B cell (primary cell): ENCODE results near the gene C19orf53. TPM values are rescaled to one million over a fixed set of nuclear protein-coding genes. Genes with fewer than 3 reads are reported as not detected.

Experiments
- ATAC-seq: fragments of 200-7000 bp; cut with Tn5 transposase; one replicate; pipeline ENCODE4 v1.10.0; 2021; ENCODE audit warnings: low read depth, mild to moderate bottlenecking, moderate number of reproducible peaks, moderate library complexity
- CTCF ChIA-PET: fragments of 350-600 bp; sonication (Branson Sonifier 250); formaldehyde crosslinking; loops from one replicate; lab custom pipeline; 2021; ENCODE audit warnings: antibody characterized with exemption, inconsistent platforms; lab: Charles Lee
- POLR2A ChIA-PET: fragments of 350-600 bp; sonication (Branson Sonifier 250); formaldehyde crosslinking; loops from one replicate; lab custom pipeline; 2021; ENCODE audit warnings: antibody characterized with exemption; lab: Charles Lee
- DNase-seq: peaks from one replicate; pipeline ENCODE4 v3.0.0; 2013
- H2AFZ ChIP-seq: 2 replicates; pipeline ENCODE4 v1.6.1; 2012; ENCODE audit warnings: mild to moderate bottlenecking, low read depth, low read length; ENCODE audit not compliant: insufficient read depth, poor library complexity, severe bottlenecking
- H3K27ac ChIP-seq, 2 donors: 1 replicate in 1 of 2; 2 replicates in 1 of 2; pipeline ENCODE4 v1.5.1; 2012 to 2013; ENCODE audit warnings: low read length in 2 of 2, mild to moderate bottlenecking in 2 of 2, moderate library complexity in 1 of 2
- H3K27me3 ChIP-seq, 4 experiments: fragments of 200-600 bp in 1 of 4; sonication (generic) in 1 of 4; replicated peaks in 1 of 4; 1 replicate in 2 of 4; 2 replicates in 2 of 4; pipeline versions ENCODE4 v1.6.1 to v1.7.0; 2013 to 2016; ENCODE audit warnings: low read length in 3 of 4, mild to moderate bottlenecking in 2 of 4, mixed read lengths in 1 of 4, moderate library complexity in 1 of 4; ENCODE audit not compliant: insufficient read depth in 4 of 4, control insufficient read depth in 3 of 4; ENCODE audit errors: control extremely low read depth in 1 of 4
- H3K36me3 ChIP-seq, 2 experiments: replicated peaks in 1 of 2; 1 replicate in 1 of 2; 2 replicates in 1 of 2; pipeline versions ENCODE4 v1.6.1 to v1.7.1; 2013; ENCODE audit warnings: low read length in 1 of 2; ENCODE audit not compliant: insufficient read depth in 2 of 2, control insufficient read depth in 1 of 2; ENCODE audit errors: control extremely low read depth in 1 of 2, extremely low read depth in 1 of 2
- H3K4me1 ChIP-seq, 2 donors: fragments of 200-600 bp in 1 of 2; sonication (generic) in 1 of 2; 1 replicate in 1 of 2; 2 replicates in 1 of 2; pipeline versions ENCODE4 v1.5.1 to v1.6.1; 2013 to 2017; ENCODE audit warnings: low read length in 2 of 2; ENCODE audit not compliant: control insufficient read depth in 2 of 2, insufficient read depth in 2 of 2
- H3K4me2 ChIP-seq: replicated peaks from 2 replicates; pipeline ENCODE3; 2012; ENCODE audit warnings: mild to moderate bottlenecking, low read depth, low read length; ENCODE audit not compliant: poor library complexity, severe bottlenecking
- H3K4me3 ChIP-seq, 5 experiments: fragments of 200-600 bp in 1 of 5; sonication (generic) in 1 of 5; 1 replicate in 3 of 5; 2 replicates in 2 of 5; pipeline versions ENCODE4 v1.5.1 to v1.7.0; 2011 to 2016; ENCODE audit warnings: low read length in 4 of 5, mild to moderate bottlenecking in 4 of 5, low read depth in 2 of 5, control low read depth in 1 of 5, moderate library complexity in 1 of 5; ENCODE audit not compliant: insufficient read depth in 1 of 5; ENCODE audit errors: control extremely low read depth in 1 of 5, extremely low read depth in 1 of 5
- H3K79me2 ChIP-seq: fragments of 200-600 bp; sonication (generic); one replicate; pipeline ENCODE4 v1.6.0; 2016; ENCODE audit warnings: low read length; ENCODE audit not compliant: control insufficient read depth, insufficient read depth
- H3K9ac ChIP-seq: fragments of 200-600 bp; sonication (generic); 2 replicates; pipeline ENCODE4 v1.6.1; 2017; ENCODE audit warnings: mild to moderate bottlenecking, low read length, moderate library complexity
- H3K9me3 ChIP-seq, 3 donors: one replicate each; pipeline versions ENCODE4 v1.6.1 to v1.7.1; 2013; ENCODE audit warnings: low read length in 2 of 3; ENCODE audit not compliant: control insufficient read depth in 2 of 3, insufficient read depth in 1 of 3; ENCODE audit errors: control extremely low read depth in 1 of 3
- H4K20me1 ChIP-seq: 2 replicates; pipeline ENCODE4 v1.6.0; 2012; ENCODE audit warnings: mild to moderate bottlenecking, low read length; ENCODE audit not compliant: insufficient read depth, control insufficient read depth, poor library complexity, severe bottlenecking
- H3K27ac Mint-ChIP-seq: one replicate; pipeline ENCODE4 v1.8.0; 2021; ENCODE audit warnings: mixed read lengths
- H3K27me3 Mint-ChIP-seq: one replicate; pipeline ENCODE4 v1.8.0; 2021; ENCODE audit warnings: mixed read lengths
- H3K4me1 Mint-ChIP-seq: one replicate; pipeline ENCODE4 v1.8.0; 2021; ENCODE audit warnings: mixed read lengths
- H3K4me3 Mint-ChIP-seq: one replicate; pipeline ENCODE4 v1.8.0; 2021; ENCODE audit warnings: mixed read lengths
- H3K9me3 Mint-ChIP-seq: one replicate; pipeline ENCODE4 v1.8.0; 2022; ENCODE audit warnings: mixed read lengths; ENCODE audit not compliant: insufficient read depth
- CTCF ChIP-seq: fragments of 200-600 bp; IDR thresholded peaks from one replicate; pipeline ENCODE4 v1.8.0; 2022; ENCODE audit warnings: antibody characterized with exemption, mild to moderate bottlenecking
- EZH2 ChIP-seq: IDR thresholded peaks from 2 replicates; pipeline ENCODE4 v1.6.1; 2012; ENCODE audit warnings: borderline replicate concordance, low read depth, mild to moderate bottlenecking, moderate library complexity, low read length; ENCODE audit not compliant: insufficient read depth, poor library complexity, severe bottlenecking
- intact Hi-C: fragments of 100-400 bp; cut with micrococcal nuclease; formaldehyde crosslinking; loops from one replicate; pipeline ENCODE4 v1.10.0; 2022
- polyA plus RNA-seq: library from polyadenylated mRNA; depleted of rRNA; stranded (reverse); fragments of >200 nt; gene quantifications from 2 replicates; pipeline ENCODE4 v1.2.3, GENCODE V29; 2012
- total RNA-seq, 2 donors: library from RNA; stranded (reverse); fragments of 120-200 nt in 1 of 2; gene quantifications; 1 replicate in 1 of 2; 2 replicates in 1 of 2; pipeline versions ENCODE4 v1.2.3 to v1.2.4, GENCODE V29; 2013 to 2022

The C19orf53 gene
- total and polyA plus RNA-seq, 2 donors (not counting 1 experiment from before 2014, with no cell fraction given), result 62.5 to 110 TPM

DNA sequence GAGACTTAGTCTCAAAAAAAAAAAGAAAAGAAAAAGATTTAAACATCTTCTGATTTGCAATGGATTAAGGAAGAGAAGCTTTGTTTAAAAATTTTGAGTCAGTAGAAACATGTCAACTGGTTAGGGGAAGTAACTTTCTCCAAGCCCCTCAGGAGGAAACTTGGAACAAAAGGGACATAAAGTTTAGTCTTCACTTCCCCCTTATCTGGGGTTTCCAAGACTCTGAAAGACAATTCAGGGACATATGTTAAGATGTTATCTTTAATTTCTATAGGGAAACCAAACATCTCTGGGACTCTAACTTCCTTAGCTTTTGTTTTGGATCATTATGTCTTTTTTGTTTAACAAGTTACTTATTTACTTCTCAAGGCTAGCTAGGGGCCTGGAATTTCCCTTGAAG is 30.1 kb upstream of the C19orf53 start:
- peaks cover 0 to 5% (median 0%) of the 10 kb centered on the region in 3 donors for H3K9me3 ChIP-seq
- POLR2A ChIA-PET, result interaction anchor here (0.7 kb wide), 1 partner anchor 274 kb away, joined by 6 read pairs; no protein-coding TSS in a partner anchor
- intact Hi-C loops, result loop anchor here (10.0 kb wide), 1 partner anchor 1811 kb away; no protein-coding TSS in a partner anchor

More for the DNA sequence above, 30.1 kb upstream of the C19orf53 start:
- Mint-ChIP-seq H3K4me1 (peaks cover 22% of the 10 kb centered on the region), H3K27ac (no peak overlapping the region), H3K9me3 (no peaks in the 10 kb centered on the region), H3K27me3 (no peaks in the 10 kb centered on the region), H3K4me3 (no peak overlapping the region)
- no peak overlapping the region for H2AFZ ChIP-seq
- no peak overlapping the region for H3K4me3 ChIP-seq
- no peak overlapping the region for H3K9ac ChIP-seq
- no peak overlapping the region for H3K27ac ChIP-seq
- TF ChIP-seq CTCF, result no peak
- TF ChIP-seq EZH2, result no peak
- no peak for ATAC-seq
- DNase-seq, result no peak
- H3K79me2 ChIP-seq, result peaks cover 15% of the 10 kb centered on the region
- H3K27me3 ChIP-seq, result no peaks in the 10 kb centered on the region
- peaks cover 11 to 15% of the 10 kb centered on the region in 2 donors for H3K4me1 ChIP-seq
- H4K20me1 ChIP-seq, result no peaks in the 10 kb centered on the region
- CTCF ChIA-PET, result no interaction called here
- H3K4me2 ChIP-seq, result no peak overlapping the region
- H3K36me3 ChIP-seq, result no peaks in the 10 kb centered on the region
